IPS-20b (cell line): ENCODE measurements around the gene SLAMF1.
"Not testable (repeated sequence)": the region's sequence is repeated elsewhere in the genome, so short reads cannot be mapped to it uniquely, and the experiment has no call there.

Source experiments
- H3K27ac ChIP-seq: one replicate; pipeline ENCODE4 v1.5.1; 2013; ENCODE audit warnings: low read length
- H3K27me3 ChIP-seq: 2 replicates; pipeline ENCODE4 v1.6.1; 2013; ENCODE audit warnings: mild to moderate bottlenecking, low read length, inconsistent platforms; ENCODE audit not compliant: insufficient read depth
- H3K36me3 ChIP-seq: 2 replicates; pipeline ENCODE4 v1.6.1; 2013; ENCODE audit warnings: low read depth, mild to moderate bottlenecking, inconsistent platforms, low read length, moderate library complexity; ENCODE audit not compliant: insufficient read depth
- H3K4me1 ChIP-seq: 2 replicates; pipeline ENCODE4 v1.6.1; 2013; ENCODE audit warnings: mild to moderate bottlenecking, control low read depth, inconsistent platforms, low read length, moderate library complexity; ENCODE audit not compliant: insufficient read depth
- H3K4me3 ChIP-seq: 2 replicates; pipeline ENCODE4 v1.5.1; 2013; ENCODE audit warnings: mild to moderate bottlenecking, low read length, inconsistent platforms
- H3K9ac ChIP-seq: 2 replicates; pipeline ENCODE4 v1.6.1; 2013; ENCODE audit warnings: low read depth, mild to moderate bottlenecking, inconsistent platforms, low read length, moderate library complexity
- H3K9me3 ChIP-seq: 2 replicates; pipeline ENCODE4 v1.6.1; 2013; ENCODE audit warnings: mild to moderate bottlenecking, low read depth, low read length, inconsistent platforms; ENCODE audit not compliant: insufficient read depth

SLAMF1 gene

DNA sequence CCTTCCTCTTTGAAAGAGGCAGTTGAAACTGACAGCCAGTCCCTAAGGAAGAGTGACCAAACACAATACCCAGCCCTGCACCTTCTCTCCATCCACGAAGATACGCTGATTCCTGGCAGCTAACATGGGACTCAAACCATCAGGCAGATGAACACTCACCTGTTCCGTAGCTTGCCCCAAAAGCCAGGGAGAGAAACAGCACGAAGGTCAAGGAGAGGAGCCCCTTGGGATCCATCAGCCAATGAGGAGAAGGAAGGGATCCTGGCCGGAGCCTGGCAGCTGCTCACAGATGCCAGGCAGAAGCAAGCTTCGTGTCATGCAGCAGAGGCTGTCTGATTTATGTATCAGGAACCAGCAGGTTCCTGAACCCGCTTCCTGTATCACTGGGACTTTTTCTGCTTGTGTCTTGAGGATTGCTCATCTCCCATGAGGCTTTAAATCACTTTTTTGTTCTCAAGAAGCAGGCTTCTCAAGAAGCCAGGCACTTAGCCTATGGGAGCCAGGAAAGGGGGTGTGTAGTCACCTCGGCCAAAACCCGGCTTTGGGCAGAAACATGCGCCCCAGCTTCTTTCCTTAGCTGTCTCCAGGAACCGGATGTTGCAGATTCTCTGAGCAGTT lies at the start of gene SLAMF1:
TSS of gene SLAMF1 (minus strand) at position 334 of the 618 bp plus-strand sequence. CDS start at position 235, 99 bp downstream.
- no peaks in the 10 kb centered on the region for H3K27me3 ChIP-seq

GRCh38 chr1:160692390-160692789 lies 45.5 kb upstream of the SLAMF1 start:
- not testable (repeated sequence) for H3K9ac ChIP-seq, H3K36me3 ChIP-seq, H3K4me3 ChIP-seq

More for the DNA sequence above, at the start of gene SLAMF1:
- Histone ChIP-seq H3K9ac (no peak within 1 kb of the TSS), H3K27ac (no peak within 1 kb of the TSS), H3K4me3 (no peak within 1 kb of the TSS), H3K4me1 (peaks cover 9% of the 10 kb centered on the region), H3K36me3 (no peaks in the 10 kb centered on the region), H3K9me3 (no peaks in the 10 kb centered on the region)

GRCh38 chr1:160685266-160685665 lies 38.4 kb upstream of the SLAMF1 start:
- Histone ChIP-seq H3K4me3 (no peak overlapping the region), H3K27me3 (no peaks in the 10 kb centered on the region), H3K9me3 (peaks cover 6% of the 10 kb centered on the region; the same call in 1 of the 2 replicates), H3K4me1 (no peaks in the 10 kb centered on the region), H3K36me3 (no peaks in the 10 kb centered on the region), H3K27ac (no peak overlapping the region), H3K9ac (no peak overlapping the region)

More at GRCh38 chr1:160692390-160692789, 45.5 kb upstream of the SLAMF1 start:
- H3K27ac ChIP-seq, H3K9me3 ChIP-seq, H3K4me1 ChIP-seq, H3K27me3 ChIP-seq: not testable (repeated sequence)

DNA sequence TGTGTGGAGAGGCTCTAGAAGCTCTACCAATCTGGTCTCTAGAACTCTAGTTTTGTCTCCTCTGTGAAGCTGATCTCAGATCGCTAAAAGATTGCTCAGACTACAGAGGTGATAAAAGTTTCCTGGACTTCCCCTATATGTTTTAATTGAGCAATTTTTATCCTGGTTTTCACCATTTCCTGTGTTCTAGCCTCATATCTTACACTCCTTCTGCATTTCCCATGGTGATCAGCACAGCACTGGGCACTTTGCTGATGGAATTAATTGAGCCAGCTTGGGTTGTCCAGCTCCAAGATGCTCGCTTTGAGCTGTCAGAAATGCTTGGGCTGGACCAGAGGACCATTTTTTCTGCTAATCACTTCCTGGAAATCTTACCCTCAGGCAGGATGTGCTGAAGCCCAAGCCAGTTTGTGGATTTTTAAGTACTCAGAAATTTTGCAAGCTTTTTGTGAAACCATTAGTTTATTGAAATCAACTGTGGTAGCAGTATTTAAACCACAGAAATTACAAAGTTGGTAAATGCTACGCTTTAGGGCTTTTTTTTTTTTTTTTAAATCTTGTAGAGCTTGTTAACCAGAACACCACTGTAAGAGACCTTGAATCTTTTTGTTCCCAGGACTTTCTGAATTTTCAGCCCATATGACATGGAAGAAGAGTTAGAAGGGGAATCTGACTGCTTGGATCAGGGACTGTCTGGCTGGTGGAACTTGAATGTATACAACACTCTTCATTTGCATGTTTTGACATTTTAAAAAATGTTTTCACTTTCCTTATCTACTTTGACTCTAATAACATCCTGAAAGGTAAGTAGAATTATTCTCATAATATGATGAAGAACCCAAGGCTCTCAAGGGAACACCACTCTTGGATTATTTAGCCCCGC lies 36.4 kb upstream of the SLAMF1 start:
- Histone ChIP-seq H3K36me3 (no peaks in the 10 kb centered on the region), H3K4me1 (no peaks in the 10 kb centered on the region), H3K27me3 (no peaks in the 10 kb centered on the region), H3K4me3 (no peak overlapping the region), H3K9ac (no peak overlapping the region), H3K27ac (no peak overlapping the region), H3K9me3 (peaks cover 6% of the 10 kb centered on the region; the same call in 1 of the 2 replicates)

DNA sequence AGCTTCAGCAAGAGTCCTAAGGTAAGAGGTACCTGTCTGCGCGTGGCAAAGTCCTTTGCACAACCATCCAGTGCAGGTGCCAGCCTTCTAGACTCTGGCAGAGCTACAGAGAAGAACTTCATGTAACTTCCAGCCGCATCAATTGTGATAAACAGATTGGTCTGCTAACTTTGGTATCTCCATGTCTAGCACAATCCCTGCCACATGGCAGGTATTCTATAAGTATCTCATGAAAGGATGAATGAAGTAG lies 35.0 kb upstream of the SLAMF1 start:
- Histone ChIP-seq H3K4me3 (no peak overlapping the region), H3K27me3 (no peaks in the 10 kb centered on the region), H3K4me1 (no peaks in the 10 kb centered on the region), H3K36me3 (no peaks in the 10 kb centered on the region), H3K27ac (no peak overlapping the region), H3K9ac (no peak overlapping the region), H3K9me3 (peaks cover 6% of the 10 kb centered on the region; the same call in 1 of the 2 replicates)

DNA sequence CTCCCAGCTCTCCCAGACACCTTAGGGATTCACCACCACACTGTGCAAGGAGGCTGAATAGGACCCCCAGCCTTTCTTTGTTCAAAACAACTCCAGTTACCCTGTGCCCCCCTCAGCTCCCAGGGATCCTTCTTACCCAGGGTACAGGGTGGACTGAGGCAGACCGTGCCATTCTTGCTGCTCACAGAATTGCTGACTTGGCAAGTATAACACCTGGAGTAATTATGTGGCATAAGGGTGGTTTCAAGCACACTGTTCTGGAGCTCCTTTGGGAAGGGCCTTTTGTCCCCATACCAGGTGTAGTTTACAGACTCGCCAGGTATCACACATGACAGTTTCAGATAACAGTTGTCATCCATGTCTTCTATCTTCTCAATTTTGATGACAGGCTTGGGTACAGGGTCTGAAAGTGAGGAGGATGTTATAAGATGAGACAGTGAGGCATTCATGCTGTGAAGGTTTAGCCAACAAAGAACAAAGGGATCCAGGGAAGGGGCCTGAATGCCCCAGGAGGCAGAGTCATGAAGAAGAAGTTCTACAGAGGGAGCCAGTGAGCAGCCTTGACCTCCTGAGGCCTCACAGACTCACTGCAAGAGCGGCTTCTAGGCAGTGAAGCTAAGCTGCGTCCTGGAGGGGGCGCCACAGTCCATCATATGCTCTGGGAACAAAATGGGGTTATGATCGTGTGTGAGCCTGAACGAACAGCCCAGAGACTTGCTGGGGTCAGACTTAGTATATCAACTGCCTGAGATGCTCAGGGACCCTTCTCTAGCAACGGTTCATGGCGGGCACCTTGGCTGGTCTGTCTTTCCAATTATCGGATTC lies 34.4 kb upstream of the SLAMF1 start:
- Histone ChIP-seq H3K9ac (no peak overlapping the region), H3K4me3 (no peak overlapping the region), H3K9me3 (peaks cover 3% of the 10 kb centered on the region; the same call in 1 of the 2 replicates), H3K4me1 (no peaks in the 10 kb centered on the region), H3K27ac (no peak overlapping the region), H3K36me3 (no peaks in the 10 kb centered on the region), H3K27me3 (no peaks in the 10 kb centered on the region)

DNA sequence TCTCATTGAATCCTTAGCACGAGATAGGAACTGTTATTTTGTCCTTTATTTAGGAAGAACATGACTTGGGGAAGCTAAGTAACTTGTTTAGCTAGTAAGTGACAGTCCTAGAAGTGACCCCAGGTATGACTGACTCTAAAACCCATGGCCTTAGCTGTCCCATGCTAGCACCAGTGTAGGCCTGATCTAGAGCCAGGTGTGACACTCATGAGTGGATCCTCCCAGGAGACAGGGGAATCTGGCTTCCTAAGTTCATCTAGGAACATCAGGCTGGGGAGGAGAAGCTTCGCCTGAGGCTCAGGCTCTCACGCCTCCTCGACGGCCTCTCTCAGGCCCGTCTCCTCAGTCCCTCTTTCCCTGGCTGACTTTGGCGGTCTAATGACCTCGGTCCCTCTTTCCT lies 33.6 kb upstream of the SLAMF1 start:
- no peaks in the 10 kb centered on the region for H3K9me3 ChIP-seq
- H3K27me3 ChIP-seq, result no peaks in the 10 kb centered on the region
- H3K27ac ChIP-seq, result no peak overlapping the region
- H3K9ac ChIP-seq, result no peak overlapping the region
- H3K4me3 ChIP-seq, result no peak overlapping the region
- H3K4me1 ChIP-seq, result peaks cover under 1% of the 10 kb centered on the region; the same call in 1 of the 2 replicates
- no peaks in the 10 kb centered on the region for H3K36me3 ChIP-seq

DNA sequence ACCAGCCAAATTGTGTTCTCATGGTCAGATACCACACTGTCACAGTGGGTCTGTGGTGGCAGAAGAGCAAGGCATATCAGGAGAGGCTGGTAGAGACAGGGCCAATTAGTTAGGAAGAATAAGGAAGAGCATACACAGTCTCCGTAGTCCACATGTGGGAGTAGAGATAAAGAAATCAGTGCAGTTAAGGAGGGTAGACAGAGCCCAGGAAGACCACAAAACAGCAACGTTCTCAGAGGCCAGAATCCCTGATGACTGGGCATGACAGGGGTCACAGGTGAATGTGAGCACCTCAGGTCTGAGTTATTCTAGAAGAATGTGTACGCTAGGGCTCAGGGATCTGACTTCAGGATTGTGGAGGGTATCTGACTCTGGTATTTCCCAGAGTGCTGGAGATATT lies 33.0 kb upstream of the SLAMF1 start:
- Histone ChIP-seq H3K9ac (no peak overlapping the region), H3K27me3 (no peaks in the 10 kb centered on the region), H3K36me3 (no peaks in the 10 kb centered on the region), H3K4me1 (peaks cover 3% of the 10 kb centered on the region; the same call in 1 of the 2 replicates), H3K9me3 (no peaks in the 10 kb centered on the region), H3K27ac (no peak overlapping the region), H3K4me3 (no peak overlapping the region)

DNA sequence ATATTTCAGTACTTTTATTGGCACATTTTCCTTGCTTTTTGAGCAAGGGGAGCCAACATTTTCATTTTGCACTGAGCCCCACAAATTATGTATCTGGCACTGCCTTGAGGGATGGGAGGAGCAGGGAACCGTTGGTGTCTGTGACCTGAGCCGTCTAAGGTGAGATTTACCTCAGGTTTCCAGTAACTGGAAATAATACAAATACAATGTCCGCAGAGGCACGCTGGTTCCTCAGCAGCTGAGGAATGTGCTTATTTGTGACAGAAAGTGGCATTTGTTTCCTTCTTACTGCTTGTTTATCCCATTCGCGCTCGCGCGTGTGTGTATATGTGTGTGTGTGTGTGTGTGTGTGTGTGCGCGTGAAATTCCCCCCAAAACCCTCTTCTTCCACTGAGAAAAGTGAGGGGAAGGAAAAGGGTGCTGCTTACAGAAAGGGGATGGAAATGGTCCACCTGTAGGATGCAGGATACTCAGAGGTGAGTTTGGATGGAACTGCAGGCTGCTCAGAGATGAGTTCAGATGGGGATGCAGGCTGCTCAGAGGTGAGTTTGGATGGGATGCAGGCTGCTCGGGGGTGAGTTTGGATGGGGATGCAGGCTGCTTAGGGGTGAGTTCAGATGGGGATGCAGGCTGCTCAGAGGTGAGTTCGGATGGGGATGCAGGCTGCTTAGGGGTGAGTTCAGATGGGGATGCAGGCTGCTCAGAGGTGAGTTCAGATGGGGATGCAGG lies 30.2 kb upstream of the SLAMF1 start:
- Histone ChIP-seq H3K27ac (no peak overlapping the region), H3K9ac (no peak overlapping the region), H3K4me1 (peaks cover 29% of the 10 kb centered on the region), H3K36me3 (no peaks in the 10 kb centered on the region), H3K4me3 (no peak overlapping the region), H3K9me3 (no peaks in the 10 kb centered on the region), H3K27me3 (no peaks in the 10 kb centered on the region)

DNA sequence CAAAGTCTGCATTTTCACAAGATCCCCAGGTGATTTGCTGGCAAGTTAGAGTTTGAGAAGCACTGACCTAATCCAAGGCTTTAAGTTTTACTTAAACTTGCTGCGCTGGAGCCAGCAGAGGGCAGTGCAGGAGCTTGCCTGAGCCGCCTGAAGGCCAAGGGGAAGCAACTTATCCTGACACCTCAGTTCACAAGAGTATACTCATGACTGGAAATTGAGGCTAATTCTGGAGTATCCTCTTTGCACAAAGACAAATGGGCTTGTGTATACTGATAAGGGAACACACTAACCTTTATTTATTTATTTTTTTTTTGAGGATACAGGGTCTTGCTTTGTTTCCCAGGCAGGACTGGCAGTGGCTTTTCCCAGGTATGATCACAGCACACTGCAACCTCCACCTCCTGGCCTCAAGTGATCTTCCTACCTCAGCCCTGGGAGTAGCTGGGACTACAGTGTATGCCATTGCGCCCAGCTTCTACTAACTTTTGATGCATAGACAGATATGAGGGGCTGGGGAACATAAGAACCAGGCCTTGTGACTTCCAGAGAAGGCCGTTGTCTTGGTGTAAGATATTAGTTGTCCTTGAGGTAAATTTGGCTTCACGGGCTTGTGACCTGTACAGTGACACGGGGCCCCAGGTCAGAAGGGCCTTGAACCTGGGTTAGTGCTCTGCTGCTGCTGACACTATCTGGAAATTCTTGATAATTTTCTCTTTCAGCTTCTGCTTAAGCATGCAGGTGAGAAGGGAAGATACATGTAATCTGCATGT lies 29.0 kb upstream of the SLAMF1 start:
- no peaks in the 10 kb centered on the region for H3K36me3 ChIP-seq
- no peak overlapping the region for H3K4me3 ChIP-seq
- H3K4me1 ChIP-seq, result peaks cover 41% of the 10 kb centered on the region
- peak overlapping the region; percentile 10 for H3K27ac ChIP-seq
- peak overlapping the region; percentile 29; the same call in 1 of the 2 replicates for H3K9ac ChIP-seq
- no peaks in the 10 kb centered on the region for H3K9me3 ChIP-seq
- no peaks in the 10 kb centered on the region for H3K27me3 ChIP-seq
